Activated T-helper 9 cell treated with anti-CD3 and anti-CD28 coated beads, Interleukin-2, amount 50 U/mL, for 16 hours (primary cell): Measurements from ENCODE around the gene ZFAND5.
A peak's percentile ranks its signal among the peaks of the same experiment; 100 is the strongest.

Experiments
- DNase-seq: peaks from one replicate; pipeline ENCODE4 v3.0.0-alpha.2; 2020; ENCODE audit warnings: low read depth

The ZFAND5 gene, protein sequence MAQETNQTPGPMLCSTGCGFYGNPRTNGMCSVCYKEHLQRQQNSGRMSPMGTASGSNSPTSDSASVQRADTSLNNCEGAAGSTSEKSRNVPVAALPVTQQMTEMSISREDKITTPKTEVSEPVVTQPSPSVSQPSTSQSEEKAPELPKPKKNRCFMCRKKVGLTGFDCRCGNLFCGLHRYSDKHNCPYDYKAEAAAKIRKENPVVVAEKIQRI

GRCh38 chr9:72364679-72365524 is at the start of gene ZFAND5:
TSS of gene ZFAND5 (minus strand) at chr9:72365208. CDS start at chr9:72360778, 4,430 bp downstream.
- DNase-seq, result peak; percentile 91

GRCh38 chr9:72412483-72413040 is 47.6 kb upstream of the ZFAND5 start:
- no peak for DNase-seq

DNA sequence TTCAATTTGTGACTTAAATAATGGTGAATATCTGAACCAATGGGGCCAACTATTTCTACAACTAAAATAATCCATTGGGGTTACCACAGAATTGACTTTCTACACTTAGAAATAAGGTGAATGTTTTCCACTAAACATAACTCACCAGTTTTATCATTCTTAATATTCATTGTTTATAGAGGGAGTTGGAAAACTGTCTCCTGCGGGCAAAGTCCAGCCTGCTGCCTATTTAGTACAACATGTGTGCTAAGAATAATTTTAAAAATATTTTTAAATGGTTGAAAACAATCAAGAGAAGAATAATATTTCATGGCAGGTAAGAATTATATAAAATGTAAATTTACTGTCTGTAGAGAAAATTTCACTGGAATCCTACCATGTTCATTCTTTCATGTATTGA is 45.2 kb upstream of the ZFAND5 start:
- DNase-seq, result no peak

DNA sequence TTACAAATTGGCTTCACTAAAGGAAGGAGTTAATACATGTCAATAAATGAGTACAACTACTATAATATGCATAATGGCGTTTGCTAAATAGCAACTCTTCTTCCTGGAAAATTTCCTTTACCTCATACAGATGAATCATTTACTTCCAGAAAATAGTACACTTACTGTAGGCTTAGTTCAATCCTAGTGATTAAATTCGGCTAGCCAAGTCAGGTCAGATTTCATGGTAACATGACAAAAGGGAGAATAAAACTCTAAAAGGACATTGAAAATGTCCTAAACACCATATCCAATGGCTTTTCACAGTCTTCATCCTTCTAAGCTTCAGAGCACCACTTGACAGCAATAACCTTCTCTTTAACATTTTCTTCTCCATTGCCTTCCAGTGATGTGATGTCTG is 42.1 kb upstream of the ZFAND5 start:
- no peak for DNase-seq

GRCh38 chr9:72402744-72403143 is 37.7 kb upstream of the ZFAND5 start:
- DNase-seq, result no peak

DNA sequence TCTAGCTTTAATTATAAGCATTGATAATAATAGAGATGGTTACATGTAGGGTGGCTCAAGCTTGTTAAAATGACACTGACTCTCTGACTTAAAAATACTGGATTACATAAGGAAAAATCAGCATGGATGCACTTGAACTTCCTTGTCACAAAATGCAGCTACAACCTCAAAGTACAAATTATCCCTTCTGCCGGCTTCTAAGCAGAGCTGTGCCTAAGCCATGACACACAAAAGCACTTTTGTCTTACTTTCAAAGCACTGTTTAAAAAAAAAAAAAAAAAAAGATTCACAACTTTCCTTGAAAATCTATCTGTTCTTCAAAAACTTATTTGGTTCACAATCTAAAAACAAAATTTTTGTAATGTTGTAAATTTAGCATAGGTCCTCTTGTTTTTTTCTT is 36.4 kb upstream of the ZFAND5 start:
- no peak for DNase-seq

DNA sequence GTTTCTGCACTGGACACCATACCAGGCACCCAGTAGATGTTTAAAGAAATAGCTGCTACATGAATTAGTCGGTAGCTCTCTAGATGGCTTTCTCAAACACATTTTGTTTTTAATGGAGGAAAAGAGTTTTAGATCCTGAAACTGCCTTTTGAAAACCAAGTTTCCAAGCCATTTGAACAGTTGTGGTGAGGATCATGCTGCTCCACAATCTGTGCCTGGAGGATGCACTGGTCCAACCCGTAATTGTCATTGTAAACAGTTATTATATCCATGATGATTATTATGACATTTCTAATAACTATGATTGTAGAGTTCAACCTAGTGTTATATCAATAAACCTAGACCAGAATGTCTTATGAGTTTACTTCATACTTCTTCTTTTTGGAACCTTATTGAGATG is 35.9 kb upstream of the ZFAND5 start:
- DNase-seq, result no peak

- no peak for DNase-seq
Measured at GRCh38 chr9:72399391-72399790, 34.4 kb upstream of the ZFAND5 start.

DNA sequence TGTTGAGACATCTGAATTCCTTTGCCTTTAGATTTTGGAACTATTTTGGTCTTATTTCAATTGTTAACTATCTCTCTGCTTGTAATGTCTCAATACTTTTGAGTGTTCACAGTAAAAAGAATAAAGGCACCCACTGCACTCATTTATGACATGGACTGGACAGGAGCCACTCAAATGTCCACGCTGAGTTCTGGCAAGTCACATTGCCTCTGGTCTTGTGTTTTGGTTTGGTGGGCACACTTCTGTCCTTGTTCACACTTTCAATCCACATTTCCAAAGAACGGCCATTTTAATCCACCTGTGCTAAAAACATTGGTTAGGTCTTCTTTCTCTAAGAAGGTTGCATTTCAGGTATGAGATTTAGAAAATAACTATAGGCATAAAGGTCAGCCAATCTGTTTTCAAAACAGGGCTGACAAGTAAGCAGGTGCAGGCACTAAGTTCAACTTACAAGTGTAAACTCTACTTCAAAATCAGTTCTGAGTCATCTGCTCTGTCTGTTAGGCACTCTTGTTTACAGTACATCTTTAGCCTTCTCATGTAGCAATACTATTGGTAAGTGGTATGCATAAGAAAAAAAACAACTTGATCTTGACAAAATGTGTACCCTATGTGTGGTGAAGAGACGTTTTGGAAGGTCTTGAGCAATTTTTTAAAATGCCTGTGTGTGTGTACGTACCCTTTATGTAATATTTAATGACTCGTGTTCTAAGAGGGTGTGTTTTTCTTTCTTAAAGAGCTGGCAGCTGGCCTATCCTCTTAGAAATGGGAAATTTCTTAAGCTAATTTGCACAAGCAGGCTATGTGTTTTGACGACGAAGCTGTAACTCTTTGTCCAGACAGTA is 31.5 kb upstream of the ZFAND5 start:
- no peak for DNase-seq

DNA sequence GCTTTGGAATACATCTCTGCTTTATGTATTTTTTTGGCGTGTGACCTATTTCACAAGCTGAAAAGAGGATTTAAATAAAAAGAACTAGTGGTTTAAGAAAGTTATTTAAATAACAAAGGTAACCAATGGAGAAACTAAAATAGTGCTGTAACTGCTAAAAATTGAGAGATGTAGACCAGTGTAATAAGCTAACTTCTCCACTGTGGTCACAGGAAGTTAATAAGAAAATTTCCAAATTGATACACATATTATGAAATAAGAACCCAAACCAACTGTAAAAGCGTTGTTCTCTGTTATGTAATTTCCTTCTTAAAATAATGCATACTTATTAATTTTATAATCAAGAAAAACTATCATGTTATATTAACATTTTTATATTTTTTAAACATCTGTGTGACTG is 29.1 kb upstream of the ZFAND5 start:
- no peak for DNase-seq

DNA sequence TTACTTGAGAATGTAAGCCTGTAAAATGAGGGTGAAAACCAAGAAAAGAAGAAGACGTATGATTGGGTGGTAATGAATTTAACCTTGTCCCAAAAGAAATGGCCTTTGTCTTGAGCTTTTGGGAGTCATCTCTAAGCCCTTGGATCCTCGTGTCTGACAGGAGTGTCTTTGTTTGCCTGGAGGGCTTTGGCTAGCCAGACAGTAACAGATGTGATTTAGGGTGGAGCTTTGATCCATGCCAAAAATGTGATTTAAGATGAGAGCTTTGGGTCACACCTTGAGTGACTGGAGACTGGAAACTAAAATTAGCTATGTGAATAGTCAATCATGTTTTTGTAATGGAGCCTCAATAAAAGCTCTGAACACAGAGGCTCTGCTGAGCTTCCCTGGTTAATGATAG is 25.9 kb upstream of the ZFAND5 start:
- no peak for DNase-seq

DNA sequence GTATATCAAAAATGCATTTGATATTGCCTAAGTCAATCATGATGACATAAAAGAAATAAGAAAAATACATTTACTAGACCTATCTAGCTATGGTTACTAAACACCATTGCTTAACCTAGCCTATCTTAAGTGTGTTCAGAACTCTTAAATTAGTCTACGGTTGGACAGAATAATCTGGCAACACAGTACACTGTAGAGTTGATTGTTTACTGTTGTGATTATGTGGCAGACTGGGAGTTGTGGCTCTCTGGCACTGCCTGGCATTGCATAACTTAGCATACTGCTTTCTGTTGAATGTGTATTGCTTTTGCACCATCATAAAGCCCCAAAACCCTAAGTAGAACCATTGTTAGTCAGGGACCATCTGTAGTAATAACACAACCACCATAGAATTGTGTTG is 21.2 kb upstream of the ZFAND5 start:
- no peak for DNase-seq

DNA sequence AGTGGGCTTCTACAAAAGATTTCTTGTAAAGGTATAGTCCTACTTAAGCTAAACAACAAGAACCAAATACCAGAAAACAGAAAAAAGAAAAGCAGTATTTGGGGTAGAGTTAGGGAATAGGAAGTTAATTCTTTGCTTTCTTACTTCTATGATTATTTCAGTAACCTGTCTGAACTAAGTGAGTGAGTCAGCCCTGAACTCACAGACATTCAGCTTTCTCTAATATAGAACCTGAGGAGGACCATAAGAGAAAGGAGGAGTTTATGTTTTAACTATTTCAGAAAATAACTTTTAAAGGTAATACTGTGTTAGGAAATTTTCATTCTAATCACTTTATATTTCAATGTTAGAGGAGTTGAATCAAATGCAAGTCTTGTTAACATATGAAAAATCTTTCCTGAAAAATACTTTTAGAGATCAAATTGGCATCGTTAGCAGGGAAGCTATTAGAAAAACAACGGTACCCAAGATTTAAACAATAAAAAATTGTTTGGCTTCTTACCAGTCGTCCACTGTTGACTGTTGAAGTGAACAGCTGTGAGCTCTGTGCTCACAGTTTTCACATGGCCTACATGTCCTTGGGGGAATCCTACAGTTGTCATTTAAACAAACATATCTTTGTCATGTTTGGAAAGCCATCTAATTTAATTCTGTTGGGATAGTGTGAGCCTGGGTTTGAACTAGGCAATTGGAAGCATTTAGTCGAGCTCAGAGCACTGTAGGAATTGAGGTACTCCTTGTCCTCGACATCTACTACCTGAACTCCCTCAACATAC is 19.9 kb upstream of the ZFAND5 start:
- DNase-seq, result no peak

- no peak for DNase-seq
Measured at GRCh38 chr9:72383978-72384709, 19.1 kb upstream of the ZFAND5 start.

DNA sequence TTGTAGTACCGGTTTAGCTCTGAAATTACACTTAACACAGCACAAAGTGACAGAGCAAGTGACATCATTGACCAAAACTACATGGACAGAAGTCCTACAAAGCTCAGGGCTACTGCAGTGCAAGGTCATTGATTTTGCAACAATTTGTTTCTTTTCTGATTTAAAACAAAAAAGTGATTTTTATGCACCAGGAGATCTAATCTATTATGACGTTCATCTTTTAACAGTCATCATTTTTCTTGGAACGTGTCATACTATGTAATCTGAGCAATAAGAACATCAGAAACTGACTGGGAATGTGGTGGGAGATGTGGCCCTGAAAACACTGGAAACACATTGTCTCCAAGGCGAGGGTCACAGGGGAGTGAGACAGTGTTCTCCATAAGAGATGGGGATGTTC is 17.4 kb upstream of the ZFAND5 start:
- no peak for DNase-seq

- no peak for DNase-seq
Measured at GRCh38 chr9:72377041-72377440, 12.0 kb upstream of the ZFAND5 start.

DNA sequence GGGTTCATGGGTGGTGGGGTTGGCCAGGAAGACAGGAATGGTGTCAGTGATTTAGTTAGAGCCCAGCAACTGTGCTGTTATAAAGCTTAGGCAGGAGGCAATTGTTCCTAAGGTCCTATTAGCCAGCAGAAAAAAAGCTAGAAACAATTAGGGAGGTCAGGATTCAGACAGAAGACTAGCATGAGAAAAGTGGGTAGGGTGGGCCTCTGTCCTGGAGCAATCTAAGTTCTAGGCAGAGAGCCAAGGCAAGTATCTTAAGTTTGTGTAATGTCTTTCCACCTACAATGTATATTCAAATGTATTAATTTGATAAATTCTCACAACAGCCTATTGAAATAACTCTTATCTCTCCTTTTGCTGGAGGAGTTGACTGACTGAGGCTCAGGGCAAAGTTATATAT is 6.1 kb upstream of the ZFAND5 start:
- no peak for DNase-seq

DNA sequence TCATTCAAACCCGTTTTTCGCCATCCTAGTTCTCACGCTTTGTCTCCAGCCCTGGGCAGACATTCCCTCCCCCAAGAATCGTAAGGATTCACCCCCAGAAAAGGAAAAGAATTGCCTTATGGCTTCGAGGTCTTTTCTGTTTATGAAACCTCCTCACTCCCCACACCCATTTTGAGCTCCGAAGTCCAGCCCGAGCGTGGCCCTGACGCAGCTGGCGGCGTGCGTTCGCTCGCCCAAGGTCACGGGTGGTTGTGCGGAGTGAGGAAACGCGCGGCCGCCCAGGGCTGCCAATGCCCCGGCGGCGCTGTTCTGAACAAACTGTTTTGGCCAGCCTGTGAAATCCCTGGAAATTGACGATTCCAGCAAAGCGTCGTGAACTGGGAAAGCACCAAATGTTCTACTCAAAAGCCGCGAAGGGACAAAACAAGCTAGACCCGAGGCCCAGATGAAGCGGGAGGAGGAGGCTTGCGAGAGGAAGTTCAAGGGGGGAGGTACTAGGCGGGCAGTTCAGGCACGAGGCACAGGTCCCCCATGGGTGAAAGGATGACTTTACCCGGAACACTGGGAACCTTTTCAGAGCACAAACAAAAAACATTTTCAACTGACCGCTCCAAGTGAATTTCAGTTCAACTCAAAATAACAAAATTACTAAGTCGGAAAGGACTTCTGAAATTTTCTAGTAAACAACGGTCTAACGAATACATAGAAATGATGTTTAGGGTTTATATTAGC is 683 bp upstream of the ZFAND5 start:
- DNase-seq, result peak; percentile 37

- peak; percentile 61 for DNase-seq
Measured at GRCh38 chr9:72363908-72364678, 915 bp downstream of the ZFAND5 start.
